H1 (cell line): ENCODE results near the gene GALNT9. TPM values are rescaled to one million over a fixed set of nuclear protein-coding genes. Genes with fewer than 3 reads are reported as not detected.

ENCODE experiments used
- BRCA1 ChIP-seq: IDR thresholded peaks from 2 replicates; pipeline ENCODE4 v1.6.1; 2012; ENCODE audit warnings: low read depth, low read length, improper control_type of control experiment
- CTBP2 ChIP-seq: IDR thresholded peaks from 2 replicates; pipeline ENCODE4 v1.7.0; 2011; ENCODE audit warnings: borderline replicate concordance, mild to moderate bottlenecking, moderate library complexity, mixed read lengths, low read length; ENCODE audit not compliant: insufficient read depth, insufficient read length
- FOSL1 ChIP-seq: IDR thresholded peaks from 2 replicates; pipeline ENCODE4 v1.6.1; 2011; ENCODE audit warnings: mild to moderate bottlenecking, low read depth, low read length, moderate library complexity; ENCODE audit not compliant: insufficient read depth
- JUND ChIP-seq: IDR thresholded peaks from 2 replicates; pipeline ENCODE4 v1.6.1; 2011; ENCODE audit warnings: mild to moderate bottlenecking, improper control_type of control experiment, low read length
- MAFK ChIP-seq: IDR thresholded peaks from 2 replicates; pipeline ENCODE4 v1.6.1; 2012; ENCODE audit warnings: low read depth, mild to moderate bottlenecking, improper control_type of control experiment, low read length
- POLR2AphosphoS5 ChIP-seq: IDR thresholded peaks from 2 replicates; pipeline ENCODE4 v1.6.1; 2011; ENCODE audit warnings: low read depth, low read length
- polyA plus RNA-seq, 7 experiments: library from polyadenylated mRNA; depleted of rRNA in 3 of 7; stranded (reverse) in 5 of 7; unstranded in 2 of 7; fragments of >200 nt in 5 of 7; fragments of 200-250 nt in 2 of 7; gene quantifications; 1 replicate in 5 of 7; 2 replicates in 1 of 7; 4 replicates in 1 of 7; pipeline versions ENCODE4 v1.2.1 to v1.2.3, GENCODE V29; 2011 to 2013; ENCODE audit warnings: missing spikeins in 2 of 7, mixed read lengths in 2 of 7
- total RNA-seq: library from RNA; stranded (reverse); fragmentation: NEBNext Ultra II Directional; extraction: Animal tissue kit (Norgen Biotek cat#: 25700); gene quantifications from 2 replicates; pipeline ENCODE4 v1.2.1, GENCODE V29; 2021
- TF ChIP-seq, protein P1 (sequence below), 3 experiments: IDR thresholded peaks; 1 replicate in 2 of 3; 2 replicates in 1 of 3; pipeline versions ENCODE4 v1.5.1 to v1.6.1; 2011; ENCODE audit warnings: low read length in 3 of 3, mild to moderate bottlenecking in 3 of 3, inconsistent platforms in 2 of 3, low read depth in 1 of 3, moderate library complexity in 1 of 3; ENCODE audit not compliant: insufficient read depth in 1 of 3; ENCODE audit errors: control extremely low read depth in 1 of 3
- TF ChIP-seq, protein P2 (sequence below): IDR thresholded peaks from 2 replicates; pipeline ENCODE4 v1.6.1; 2011; ENCODE audit warnings: low read depth, mild to moderate bottlenecking, low read length; ENCODE audit not compliant: insufficient read depth
- TF ChIP-seq, protein P3 (sequence below): IDR thresholded peaks from 2 replicates; pipeline ENCODE4 v1.6.1; 2012; ENCODE audit warnings: inconsistent platforms

The GALNT9 gene
- total and polyA plus RNA-seq, 2 of the 8 experiments (the other 6 are each of a cell fraction or from before 2014, with no cell fraction given): 2.0 to 3.6 TPM

DNA sequence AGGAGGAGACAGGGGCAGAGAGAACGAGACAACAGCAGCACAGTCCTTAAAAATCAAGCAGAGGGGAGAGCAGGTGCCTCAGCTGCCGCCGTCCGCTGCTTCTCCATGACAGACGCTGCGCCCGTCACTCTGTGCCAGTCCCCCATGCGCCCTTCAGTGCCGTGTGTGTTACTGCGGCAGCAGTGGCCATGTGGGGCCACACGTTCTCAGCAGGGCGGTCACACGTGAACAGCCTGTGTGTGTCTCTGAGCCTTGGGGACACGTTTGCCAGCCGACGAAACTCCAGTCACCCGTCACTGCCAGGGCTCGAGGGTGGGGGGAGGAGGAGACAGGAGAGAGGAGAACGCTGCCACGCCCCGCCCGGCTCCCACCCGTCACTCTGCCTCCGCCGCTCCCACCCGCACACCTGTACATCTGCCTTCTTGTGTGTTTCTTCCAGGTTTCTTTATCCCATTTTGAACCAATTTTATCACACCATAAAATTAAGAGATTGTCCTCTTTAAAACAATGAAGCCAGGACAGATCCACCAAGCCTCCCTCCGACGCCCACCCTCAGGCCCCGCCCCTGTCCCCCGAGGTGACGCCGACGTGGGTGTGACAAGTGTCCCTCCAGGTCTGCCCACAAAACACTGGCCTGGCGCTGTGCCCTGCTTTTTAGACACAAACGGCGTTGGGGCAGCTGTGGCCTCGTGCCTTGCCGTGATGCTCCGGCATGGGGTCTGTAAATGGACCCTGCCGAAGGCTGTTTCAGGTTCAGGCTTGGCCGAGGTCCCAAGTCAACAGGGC lies 58.2 kb downstream of the GALNT9 start (continued):
- TF ChIP-seq, protein P1, sequence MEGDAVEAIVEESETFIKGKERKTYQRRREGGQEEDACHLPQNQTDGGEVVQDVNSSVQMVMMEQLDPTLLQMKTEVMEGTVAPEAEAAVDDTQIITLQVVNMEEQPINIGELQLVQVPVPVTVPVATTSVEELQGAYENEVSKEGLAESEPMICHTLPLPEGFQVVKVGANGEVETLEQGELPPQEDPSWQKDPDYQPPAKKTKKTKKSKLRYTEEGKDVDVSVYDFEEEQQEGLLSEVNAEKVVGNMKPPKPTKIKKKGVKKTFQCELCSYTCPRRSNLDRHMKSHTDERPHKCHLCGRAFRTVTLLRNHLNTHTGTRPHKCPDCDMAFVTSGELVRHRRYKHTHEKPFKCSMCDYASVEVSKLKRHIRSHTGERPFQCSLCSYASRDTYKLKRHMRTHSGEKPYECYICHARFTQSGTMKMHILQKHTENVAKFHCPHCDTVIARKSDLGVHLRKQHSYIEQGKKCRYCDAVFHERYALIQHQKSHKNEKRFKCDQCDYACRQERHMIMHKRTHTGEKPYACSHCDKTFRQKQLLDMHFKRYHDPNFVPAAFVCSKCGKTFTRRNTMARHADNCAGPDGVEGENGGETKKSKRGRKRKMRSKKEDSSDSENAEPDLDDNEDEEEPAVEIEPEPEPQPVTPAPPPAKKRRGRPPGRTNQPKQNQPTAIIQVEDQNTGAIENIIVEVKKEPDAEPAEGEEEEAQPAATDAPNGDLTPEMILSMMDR (IDR thresholded peaks at IDR 0.05; ENCODE audit: control extremely low read depth in 1 of 3, insufficient read depth in 1 of 3, low read depth in 1 of 3, low read length in 3 of 3): no peak
- TF ChIP-seq MAFK (no peak), POLR2AphosphoS5 (no peak), JUND (no peak), CTBP2 (no peak), FOSL1 (no peak), BRCA1 (no peak)
- TF ChIP-seq, protein P2, sequence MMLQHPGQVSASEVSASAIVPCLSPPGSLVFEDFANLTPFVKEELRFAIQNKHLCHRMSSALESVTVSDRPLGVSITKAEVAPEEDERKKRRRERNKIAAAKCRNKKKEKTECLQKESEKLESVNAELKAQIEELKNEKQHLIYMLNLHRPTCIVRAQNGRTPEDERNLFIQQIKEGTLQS: no peak
- TF ChIP-seq, protein P3, sequence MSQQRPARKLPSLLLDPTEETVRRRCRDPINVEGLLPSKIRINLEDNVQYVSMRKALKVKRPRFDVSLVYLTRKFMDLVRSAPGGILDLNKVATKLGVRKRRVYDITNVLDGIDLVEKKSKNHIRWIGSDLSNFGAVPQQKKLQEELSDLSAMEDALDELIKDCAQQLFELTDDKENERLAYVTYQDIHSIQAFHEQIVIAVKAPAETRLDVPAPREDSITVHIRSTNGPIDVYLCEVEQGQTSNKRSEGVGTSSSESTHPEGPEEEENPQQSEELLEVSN: no peak
